Inferior parietal cortex (tissue), 1 donor: ENCODE data around the gene ATF3.

Experiments used
- DNase-seq: peaks from one replicate; pipeline ENCODE4 v3.0.0-alpha.2; 2016; ENCODE audit errors: extremely low spot score

Gene ATF3

DNA sequence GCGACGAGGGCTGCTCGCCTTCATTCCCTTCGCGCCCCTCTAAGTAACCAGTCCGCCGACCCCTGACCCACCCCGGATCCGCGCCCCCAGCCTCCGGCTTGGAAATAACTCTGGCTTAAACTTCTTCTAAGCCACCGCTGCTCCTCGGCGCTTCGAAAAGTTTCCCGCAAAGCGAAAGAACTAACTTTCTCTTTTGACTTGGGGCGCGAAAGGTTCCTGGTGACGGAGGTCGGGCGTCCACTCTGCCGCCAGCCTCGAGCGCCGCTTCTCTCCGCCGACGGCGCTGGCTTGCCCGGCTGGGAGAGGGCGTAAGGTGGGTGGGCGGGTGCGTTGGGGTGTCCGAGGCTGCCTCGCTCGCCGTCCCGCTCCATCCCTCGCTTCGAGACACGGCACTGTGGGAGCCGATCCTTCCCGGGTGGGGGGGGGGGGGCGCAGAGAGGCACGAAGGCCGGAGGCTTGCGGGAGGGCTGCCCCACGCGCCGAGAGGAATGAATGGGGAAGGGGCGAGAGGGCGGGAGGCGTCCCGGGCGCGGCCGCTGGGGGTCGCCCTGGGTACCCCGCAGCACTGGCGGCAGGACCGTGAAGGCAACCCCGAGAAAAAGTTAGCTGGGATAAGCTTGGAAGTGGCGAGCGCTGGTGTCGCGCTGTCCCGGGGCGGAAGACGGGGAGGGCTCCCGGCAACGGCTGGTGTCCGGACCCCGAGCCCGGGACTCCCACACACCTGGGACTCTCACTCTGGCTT lies 569 bp downstream of the ATF3 start:
- DNase-seq, result peak; percentile 17

GRCh38 chr1:212609701-212610574 lies 1.4 kb downstream of the ATF3 start:
- DNase-seq, result no peak

DNA sequence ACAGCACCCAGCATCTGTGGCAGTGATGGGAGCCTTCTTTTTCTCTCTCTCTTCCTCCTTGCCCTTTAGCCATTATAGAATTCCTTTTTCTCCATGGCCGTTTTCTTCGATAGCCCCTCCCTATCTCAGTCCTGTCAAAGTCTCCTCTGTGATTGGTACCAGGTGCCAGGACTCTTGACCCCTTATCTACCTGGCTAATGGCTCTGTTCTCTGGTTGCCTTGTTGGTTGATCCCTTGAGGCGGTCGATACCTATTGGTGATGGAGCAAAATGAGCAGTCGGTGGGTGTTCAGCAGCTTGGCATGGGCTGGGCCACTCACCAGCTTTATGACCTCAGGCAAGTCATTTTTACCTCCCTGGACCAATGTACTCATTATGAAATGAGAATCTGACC lies 2.0 kb downstream of the ATF3 start:
- DNase-seq, result no peak

- no peak for DNase-seq
Measured at GRCh38 chr1:212611000-212611948, 2.7 kb downstream of the ATF3 start.

GRCh38 chr1:212612041-212612961 lies 3.7 kb downstream of the ATF3 start:
- DNase-seq, result no peak

- no peak for DNase-seq
Measured at GRCh38 chr1:212613440-212614335, 5.1 kb downstream of the ATF3 start.

- DNase-seq, result no peak
Measured at GRCh38 chr1:212614453-212615200, 6.1 kb downstream of the ATF3 start.

DNA sequence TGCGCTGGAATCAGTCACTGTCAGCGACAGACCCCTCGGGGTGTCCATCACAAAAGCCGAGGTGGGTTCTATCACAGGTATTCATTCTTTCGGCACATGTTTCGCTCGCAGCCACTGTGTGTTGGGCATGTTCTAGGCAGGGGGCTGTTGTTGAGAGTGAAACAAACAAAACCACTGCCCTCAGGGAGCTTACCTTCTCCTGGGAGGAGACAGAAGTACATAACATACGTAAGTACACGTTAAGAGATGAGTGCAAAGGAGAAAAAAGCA lies 6.6 kb downstream of the ATF3 start:
- DNase-seq, result no peak

- no peak for DNase-seq
Measured at GRCh38 chr1:212618466-212619210, 10.1 kb downstream of the ATF3 start.

DNA sequence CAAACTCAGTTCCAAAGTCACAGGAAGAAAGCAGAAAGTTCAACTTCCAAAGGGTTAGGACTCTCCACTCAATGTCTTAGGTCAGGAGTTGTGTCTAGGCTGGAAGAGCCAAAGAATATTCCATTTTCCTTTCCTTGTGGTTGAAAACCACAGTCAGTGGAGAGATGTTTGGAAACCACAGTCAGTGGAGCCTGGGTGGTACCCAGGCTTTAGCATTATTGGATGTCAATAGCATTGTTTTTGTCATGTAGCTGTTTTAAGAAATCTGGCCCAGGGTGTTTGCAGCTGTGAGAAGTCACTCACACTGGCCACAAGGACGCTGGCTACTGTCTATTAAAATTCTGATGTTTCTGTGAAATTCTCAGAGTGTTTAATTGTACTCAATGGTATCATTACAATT lies 11.7 kb downstream of the ATF3 start:
- DNase-seq, result no peak

- DNase-seq, result no peak
Measured at GRCh38 chr1:212621043-212621948, 12.7 kb downstream of the ATF3 start.

GRCh38 chr1:212621949-212622305 lies 13.4 kb downstream of the ATF3 start:
- DNase-seq, result no peak

DNA sequence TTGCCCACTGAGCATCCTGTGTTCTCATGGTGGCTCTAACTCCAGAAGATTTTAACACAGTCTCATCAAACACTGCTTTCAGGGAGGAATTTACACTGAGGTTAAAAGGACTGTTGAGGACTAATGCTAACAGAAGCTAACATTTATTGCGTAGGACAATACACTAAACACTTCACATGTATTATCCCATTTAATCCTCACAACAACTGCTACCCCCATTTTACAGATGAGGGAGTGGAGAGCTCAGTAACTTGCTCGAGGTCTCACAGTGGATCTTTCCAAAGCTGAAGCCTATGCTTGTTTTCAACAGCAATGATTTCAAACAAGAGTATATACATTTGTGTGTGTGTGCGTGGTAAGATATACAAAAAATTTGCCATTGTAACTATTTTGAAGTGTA lies 13.9 kb downstream of the ATF3 start:
- DNase-seq, result no peak

DNA sequence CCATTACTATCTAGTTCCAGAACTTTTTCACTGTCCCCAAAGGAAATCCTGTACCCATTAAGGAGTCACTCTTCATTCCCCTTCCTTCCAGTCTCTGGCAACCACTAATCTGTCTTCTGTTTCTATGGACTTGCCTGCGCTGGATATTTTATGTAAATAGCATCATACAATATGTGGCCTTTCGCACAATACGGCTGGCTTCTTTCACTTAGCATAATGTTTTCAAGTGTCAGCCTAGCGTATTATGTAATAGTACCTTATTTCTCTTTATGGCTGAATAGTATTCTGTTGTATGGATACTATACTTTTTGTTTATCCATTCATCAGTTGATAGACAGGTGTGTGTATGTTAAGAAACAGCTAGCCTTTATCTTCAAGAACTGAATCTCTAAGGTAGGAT lies 14.3 kb downstream of the ATF3 start:
- DNase-seq, result no peak

GRCh38 chr1:212623603-212624002 lies 15.0 kb downstream of the ATF3 start:
- no peak for DNase-seq

- DNase-seq, result no peak
Measured at GRCh38 chr1:212624976-212625501, 16.5 kb downstream of the ATF3 start.

DNA sequence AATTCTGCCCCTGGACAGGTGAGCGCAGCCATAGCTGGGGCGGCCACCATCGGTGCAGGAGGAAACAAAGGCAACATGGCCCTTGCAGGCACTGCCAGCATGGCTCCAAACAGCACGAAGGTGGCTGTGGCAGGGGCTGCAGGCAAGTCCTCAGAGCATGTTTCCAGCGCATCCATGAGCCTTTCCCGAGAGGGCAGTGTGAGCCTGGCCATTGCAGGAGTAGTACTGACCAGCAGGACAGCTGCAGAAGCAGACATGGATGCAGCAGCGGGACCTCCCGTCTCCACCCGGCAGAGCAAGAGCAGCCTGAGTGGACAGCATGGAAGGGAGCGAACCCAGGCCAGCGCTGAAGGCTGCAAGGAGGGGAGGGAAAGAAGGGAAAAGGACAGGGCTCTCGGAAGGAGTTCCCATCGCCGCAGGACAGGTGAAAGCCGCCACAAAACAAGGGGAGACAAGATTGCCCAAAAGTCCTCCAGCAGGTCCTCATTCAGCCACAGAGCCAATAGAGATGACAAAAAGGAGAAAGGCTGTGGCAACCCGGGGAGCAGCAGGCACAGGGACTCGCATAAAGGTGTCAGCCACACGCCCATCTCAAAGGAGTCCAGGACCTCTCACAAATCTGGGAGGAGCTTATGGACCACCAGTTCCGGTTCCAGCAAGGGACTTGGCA lies 17.4 kb downstream of the ATF3 start:
- no peak for DNase-seq
